ENCODE results near the gene ERLEC1.
"Not testable (repeated sequence)": the region's sequence is repeated elsewhere in the genome, so short reads cannot be mapped to it uniquely, and the experiment has no call there.

Gene ERLEC1

GRCh38 chr2:53813151-53813550, 26.3 kb downstream of the ERLEC1 start:
- TF ChIP-seq CTCF (IDR thresholded peaks at IDR 0.05; ENCODE audit: low read depth, low read length), result no peak
- no peaks in the 10 kb centered on the region for H3K9me3 ChIP-seq
- no peaks in the 10 kb centered on the region for H3K4me1 ChIP-seq
- H3K27me3 ChIP-seq, result no peaks in the 10 kb centered on the region
- H3K36me3 ChIP-seq, result no peaks in the 10 kb centered on the region
- no peak overlapping the region for H3K4me3 ChIP-seq (ENCODE audit: low read depth, low read length)
- no peak for DNase-seq

GRCh38 chr2:53818854-53819435, 32.1 kb downstream of the ERLEC1 start:
- Histone ChIP-seq H3K36me3 (no peaks in the 10 kb centered on the region), H3K27me3 (no peaks in the 10 kb centered on the region), H3K4me3 (ENCODE audit: low read depth, low read length) (no peak overlapping the region), H3K4me1 (no peaks in the 10 kb centered on the region), H3K9me3 (no peaks in the 10 kb centered on the region)
- TF ChIP-seq CTCF (IDR thresholded peaks at IDR 0.05; ENCODE audit: low read depth, low read length), result no peak
- no peak for DNase-seq

GRCh38 chr2:53819634-53820033, 32.8 kb downstream of the ERLEC1 start:
- no peak for DNase-seq
- H3K36me3 ChIP-seq, result no peaks in the 10 kb centered on the region
- TF ChIP-seq CTCF (IDR thresholded peaks at IDR 0.05; ENCODE audit: low read depth, low read length), result no peak

GRCh38 chr2:53820048-53820447, 33.2 kb downstream of the ERLEC1 start:
- Histone ChIP-seq H3K27me3 (no peaks in the 10 kb centered on the region), H3K4me3 (ENCODE audit: low read depth, low read length) (no peak overlapping the region), H3K9me3 (no peaks in the 10 kb centered on the region), H3K4me1 (no peaks in the 10 kb centered on the region), H3K36me3 (no peaks in the 10 kb centered on the region)
- DNase-seq, result no peak
- no peak for TF ChIP-seq CTCF (IDR thresholded peaks at IDR 0.05; ENCODE audit: low read depth, low read length)

More at GRCh38 chr2:53819634-53820033, 32.8 kb downstream of the ERLEC1 start:
- no peaks in the 10 kb centered on the region for H3K27me3 ChIP-seq
- no peaks in the 10 kb centered on the region for H3K9me3 ChIP-seq
- no peaks in the 10 kb centered on the region for H3K4me1 ChIP-seq
- no peak overlapping the region for H3K4me3 ChIP-seq (ENCODE audit: low read depth, low read length)

GRCh38 chr2:53820711-53821110, 33.9 kb downstream of the ERLEC1 start:
- no peaks in the 10 kb centered on the region for H3K27me3 ChIP-seq
- no peak for DNase-seq
- TF ChIP-seq CTCF (IDR thresholded peaks at IDR 0.05; ENCODE audit: low read depth, low read length), result no peak

GRCh38 chr2:53821810-53822209, 35.0 kb downstream of the ERLEC1 start:
- no peak overlapping the region for H3K4me3 ChIP-seq (ENCODE audit: low read depth, low read length)
- no peaks in the 10 kb centered on the region for H3K4me1 ChIP-seq
- H3K36me3 ChIP-seq, result no peaks in the 10 kb centered on the region
- no peak for DNase-seq
- no peaks in the 10 kb centered on the region for H3K27me3 ChIP-seq
- TF ChIP-seq CTCF (IDR thresholded peaks at IDR 0.05; ENCODE audit: low read depth, low read length), result no peak
- no peaks in the 10 kb centered on the region for H3K9me3 ChIP-seq

More at GRCh38 chr2:53820711-53821110, 33.9 kb downstream of the ERLEC1 start:
- no peaks in the 10 kb centered on the region for H3K36me3 ChIP-seq
- no peaks in the 10 kb centered on the region for H3K4me1 ChIP-seq
- no peaks in the 10 kb centered on the region for H3K9me3 ChIP-seq
- no peak overlapping the region for H3K4me3 ChIP-seq (ENCODE audit: low read depth, low read length)

- DNase-seq; H3K9me3 ChIP-seq; H3K36me3 ChIP-seq; H3K27me3 ChIP-seq; H3K4me1 ChIP-seq; H3K4me3 ChIP-seq (ENCODE audit: low read depth, low read length): not testable (repeated sequence)
Observed at GRCh38 chr2:53823639-53824038, 36.8 kb downstream of the ERLEC1 start.

Data from BE2C (cell line).